HG03354 (cell line): Measurements from ENCODE around the gene SCD.
"Not testable (repeated sequence)": the region's sequence is repeated elsewhere in the genome, so short reads cannot be mapped to it uniquely, and the experiment has no call there.

Experiments used
- ATAC-seq: cut with Tn5 transposase; IDR thresholded peaks from one replicate; pipeline ENCODE4 v1.9.1; 2021; ENCODE audit warnings: mild to moderate bottlenecking; ENCODE audit not compliant: unreplicated experiment, poor library complexity, severe bottlenecking

Gene SCD

GRCh38 chr10:100346765-100347567 is at the start of gene SCD:
SCD (plus strand) TSS chr10:100347233; CDS start chr10:100347505, 272 bp downstream.
- peak; percentile 91 for ATAC-seq

DNA sequence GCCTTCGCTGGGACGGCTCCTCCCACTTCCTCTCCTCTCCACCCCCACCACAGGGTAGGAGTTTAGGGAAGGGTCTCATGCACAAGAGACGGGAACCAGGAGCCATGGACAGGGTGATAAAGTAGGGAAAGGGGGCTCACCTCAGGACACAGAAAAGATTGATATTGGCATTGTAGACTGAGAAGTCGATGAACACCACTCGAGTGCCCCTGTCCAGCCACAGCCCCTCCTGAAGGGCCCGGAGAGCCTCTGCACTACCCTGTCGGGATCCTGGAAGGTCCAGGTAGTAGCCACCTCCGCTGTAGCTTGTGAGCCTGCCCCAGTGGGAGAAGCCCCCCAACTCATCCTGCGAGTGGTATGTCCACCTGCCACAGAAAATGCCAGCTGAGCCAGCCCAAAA is 49.8 kb upstream of the SCD start:
- no peak for ATAC-seq

DNA sequence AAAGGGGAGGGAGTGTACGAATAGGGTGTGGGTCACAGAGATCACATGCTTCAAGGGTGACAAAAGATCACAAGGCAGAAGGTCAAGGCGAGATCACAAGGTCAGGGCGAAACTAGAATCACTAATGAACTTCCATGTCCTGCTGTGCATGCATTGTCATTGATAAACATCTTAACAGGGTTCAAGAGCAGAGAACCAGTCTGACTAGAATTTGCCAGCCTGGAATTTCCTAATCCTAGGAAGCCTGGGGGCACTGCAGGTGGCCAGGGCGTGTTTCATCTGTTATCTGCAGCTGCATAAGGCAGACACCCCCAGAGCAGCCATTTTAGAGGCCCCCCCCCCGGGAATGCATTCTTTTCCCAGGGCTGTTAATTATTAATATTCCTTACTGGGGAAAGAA is 45.9 kb upstream of the SCD start:
- ATAC-seq, result not testable (repeated sequence)

GRCh38 chr10:100303724-100304319 is 43.2 kb upstream of the SCD start:
- ATAC-seq, result no peak

DNA sequence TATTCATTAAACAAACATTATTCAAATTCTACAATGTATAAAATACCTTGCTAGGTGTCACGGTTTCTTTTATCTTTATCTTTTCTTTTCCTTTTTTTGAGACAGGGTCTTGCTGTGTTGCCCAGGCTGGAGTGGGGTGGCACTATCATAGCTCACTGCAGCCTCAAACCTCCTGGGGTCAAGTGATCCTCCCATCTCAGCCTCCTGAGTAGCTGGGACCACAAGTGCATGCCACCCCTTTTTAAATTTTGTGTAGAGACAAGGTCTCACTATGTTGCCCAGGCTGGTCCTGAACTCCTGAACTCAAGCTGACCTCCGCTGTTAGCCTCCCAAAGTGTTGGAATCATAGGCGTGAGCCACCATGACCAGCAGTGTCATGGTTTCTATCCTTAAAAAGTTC is 42.6 kb upstream of the SCD start:
- no peak for ATAC-seq

DNA sequence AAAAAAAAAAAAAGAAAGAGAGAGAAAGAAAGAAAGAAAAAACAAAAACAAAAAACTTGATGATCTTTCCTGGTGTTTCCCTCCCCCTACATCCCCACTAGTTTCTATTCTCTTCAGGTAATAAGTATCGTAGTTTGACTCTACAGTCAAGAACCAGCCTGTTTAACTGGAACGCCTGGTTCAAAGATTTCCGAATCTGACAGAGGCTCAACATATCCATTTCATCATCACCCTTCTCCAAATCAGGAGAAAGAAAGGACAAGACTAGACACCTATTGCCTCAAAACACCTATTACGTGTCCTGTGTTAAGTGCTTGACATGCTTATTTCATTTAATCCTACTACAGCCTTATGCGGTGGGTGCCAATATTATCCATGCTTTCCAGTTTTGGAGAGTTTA is 40.2 kb upstream of the SCD start:
- ATAC-seq, result no peak

DNA sequence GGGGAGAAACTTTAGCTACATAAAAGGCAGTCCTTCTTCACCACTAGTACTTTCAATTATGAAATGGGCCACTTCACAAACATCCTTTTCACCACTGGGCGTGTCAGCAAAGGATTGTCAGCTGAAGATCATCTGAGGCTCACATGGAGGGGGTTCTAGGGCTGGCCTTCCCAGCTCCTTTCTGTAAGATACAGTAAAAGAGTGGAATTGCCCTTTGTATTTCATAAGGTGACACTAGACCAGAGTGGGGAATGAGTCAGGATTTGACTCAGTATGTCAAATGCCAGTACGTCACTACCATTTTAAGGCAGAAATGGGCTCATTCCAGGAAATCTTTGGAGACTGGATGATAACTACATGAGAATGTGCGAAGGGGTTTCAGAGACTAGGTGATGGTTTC is 39.3 kb upstream of the SCD start:
- no peak for ATAC-seq

DNA sequence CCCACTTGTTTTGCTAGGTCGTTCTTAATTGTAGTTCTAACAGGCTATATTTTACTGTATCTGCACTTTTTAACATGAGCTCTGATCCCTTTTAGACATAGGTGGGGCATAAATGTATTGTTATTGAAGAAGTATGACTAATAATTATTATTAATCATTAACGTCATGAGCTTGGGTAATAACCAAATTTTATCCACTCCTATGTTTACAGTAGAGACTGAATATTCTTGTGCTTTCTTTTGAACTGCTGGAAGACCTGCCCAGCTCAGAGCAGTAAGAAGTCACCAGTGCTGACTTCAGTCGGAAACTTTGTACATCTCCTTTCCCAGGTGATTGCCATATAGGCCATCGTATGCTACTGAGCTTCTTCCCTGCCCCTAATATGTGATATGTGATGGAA is 35.7 kb upstream of the SCD start:
- ATAC-seq, result no peak

- ATAC-seq, result no peak
Observed at GRCh38 chr10:100315615-100316014, 31.4 kb upstream of the SCD start.

DNA sequence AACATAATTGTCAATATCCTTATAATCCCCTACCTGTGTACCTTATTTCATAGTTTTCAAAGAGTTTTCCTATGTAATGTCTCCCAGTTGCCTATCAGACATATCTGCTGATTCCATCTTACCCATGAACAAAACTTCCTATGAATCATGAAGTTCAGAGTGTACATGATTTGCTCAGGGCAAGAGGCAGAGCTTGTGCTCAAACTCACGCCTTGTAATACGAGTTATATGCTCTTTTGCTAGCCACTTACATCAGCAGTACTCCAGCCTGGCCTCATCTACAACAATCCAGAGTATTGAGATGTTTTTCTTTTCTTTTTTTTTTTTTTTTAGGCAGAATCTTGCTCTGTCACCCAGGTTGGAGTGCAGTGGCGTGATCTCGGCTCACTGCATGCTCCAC is 28.8 kb upstream of the SCD start:
- ATAC-seq, result no peak

DNA sequence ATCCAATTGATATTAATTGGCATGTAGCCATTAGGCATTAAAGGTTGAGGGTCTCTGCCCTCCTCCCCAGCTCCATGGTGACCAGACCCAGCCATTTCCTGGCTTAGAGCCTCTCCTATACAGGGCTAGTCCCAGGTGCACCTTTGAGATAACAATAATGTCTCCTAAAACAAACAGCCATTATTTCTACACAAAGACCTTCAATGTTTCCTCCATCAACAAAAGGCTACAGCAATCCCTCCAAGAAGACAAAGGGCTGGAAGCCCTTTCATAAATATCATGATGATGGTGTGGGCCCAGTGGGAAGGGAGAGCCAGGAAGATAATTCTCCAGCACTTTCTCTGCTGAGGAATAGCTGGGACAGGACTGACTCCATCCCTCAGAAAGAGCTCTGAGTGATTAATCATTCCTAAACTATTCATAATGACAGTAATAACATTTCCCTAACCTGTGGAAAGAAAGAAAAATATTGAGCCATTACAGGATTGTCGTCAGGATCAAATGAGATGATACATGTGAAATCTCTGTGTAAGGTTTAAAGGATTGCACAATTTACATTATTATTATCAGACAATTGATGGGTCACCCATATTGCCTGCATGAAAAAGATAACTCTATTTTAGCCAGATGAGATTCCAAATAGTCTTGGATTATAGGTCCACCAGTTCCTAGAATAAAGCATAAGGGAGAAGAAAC is 27.2 kb upstream of the SCD start:
- no peak for ATAC-seq

DNA sequence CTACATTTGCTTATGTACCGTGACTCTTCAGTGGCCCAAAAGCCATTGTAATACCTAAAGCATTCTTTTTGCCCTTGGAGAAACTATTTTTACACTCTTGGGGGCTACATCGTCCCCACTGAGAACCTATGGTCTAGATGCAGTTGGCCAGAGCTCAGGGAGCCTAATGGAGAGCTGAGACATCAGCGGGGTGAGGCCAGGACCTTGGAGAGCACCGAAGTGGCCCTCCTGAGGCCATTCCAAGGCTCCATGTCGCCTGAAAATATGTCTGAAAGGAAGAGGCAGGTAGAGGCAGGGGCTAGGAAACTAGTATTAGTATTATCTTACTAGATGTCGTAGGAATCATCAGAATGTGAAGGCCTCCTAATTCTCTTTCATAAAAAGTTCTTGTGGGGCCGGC is 21.9 kb upstream of the SCD start:
- ATAC-seq, result no peak

GRCh38 chr10:100327007-100327717 is 19.9 kb upstream of the SCD start:
- peak; percentile 99 for ATAC-seq

DNA sequence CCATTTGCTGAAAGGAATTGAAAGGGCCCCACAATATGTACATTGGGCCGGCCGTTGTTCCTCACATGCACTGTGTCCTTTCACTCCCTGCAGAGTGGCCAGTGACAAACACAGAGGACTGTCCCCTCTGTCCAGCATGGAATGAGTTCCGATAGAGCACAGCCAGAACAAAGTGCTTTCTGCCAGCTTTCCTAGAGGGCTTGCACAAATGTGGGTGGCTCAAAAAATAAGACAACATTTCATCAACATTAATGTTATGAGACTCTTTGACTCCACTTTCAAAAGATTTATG is 19.4 kb upstream of the SCD start:
- ATAC-seq, result no peak

GRCh38 chr10:100328198-100328597 is 18.8 kb upstream of the SCD start:
- no peak for ATAC-seq

- ATAC-seq, result no peak
Observed at GRCh38 chr10:100330079-100330478, 17.0 kb upstream of the SCD start, which contains the start of gene PKD2L1. PKD2L1 (minus strand) TSS chr10:100330228; CDS start chr10:100330103, 125 bp downstream.

DNA sequence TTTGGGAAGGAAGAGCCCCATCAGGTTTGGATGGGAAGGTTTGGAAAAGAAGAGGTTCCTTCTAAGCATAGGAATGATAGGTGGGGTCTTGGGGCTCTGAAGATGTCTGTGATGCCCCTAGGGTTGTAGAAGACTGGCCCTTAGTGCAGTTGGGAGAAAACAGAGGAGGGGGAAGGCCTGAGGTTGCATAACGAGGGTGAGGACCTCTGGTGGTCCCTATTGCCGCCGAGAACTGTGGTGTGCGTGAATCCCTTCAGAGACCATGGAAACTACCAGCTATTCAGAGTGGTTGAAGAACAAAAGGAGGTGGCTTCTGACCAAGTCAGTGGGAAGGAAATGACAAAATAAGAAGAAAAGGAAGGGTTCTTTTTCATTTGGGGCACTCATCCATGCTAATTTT is 13.9 kb upstream of the SCD start:
- ATAC-seq, result no peak

- ATAC-seq, result no peak
Observed at GRCh38 chr10:100333661-100334440, 13.2 kb upstream of the SCD start.

DNA sequence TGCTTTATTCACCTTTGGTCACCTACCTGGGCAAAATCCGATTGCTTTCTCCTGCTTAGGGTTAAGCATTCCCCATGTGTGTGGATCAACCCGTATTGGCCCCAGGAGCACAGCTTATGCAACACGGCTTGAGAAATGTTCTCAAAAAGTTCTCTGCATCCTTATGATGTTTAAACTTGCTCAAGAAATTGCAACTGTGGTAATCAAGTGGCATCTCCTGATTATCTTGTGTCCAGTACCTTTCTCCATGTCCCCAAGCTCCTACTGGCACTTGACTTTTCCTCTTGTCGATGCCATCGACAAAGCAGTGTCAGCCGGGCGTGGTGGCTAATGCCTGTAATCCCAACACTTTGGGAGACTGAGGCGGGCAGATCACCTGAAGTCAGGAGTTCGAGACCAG is 12.3 kb upstream of the SCD start:
- no peak for ATAC-seq
